NCI-H1048 (cell line): Measurements from ENCODE around the gene CASP9.
"Not testable (repeated sequence)": the region's sequence is repeated elsewhere in the genome, so short reads cannot be mapped to it uniquely, and the experiment has no call there.

Experiments
- DNase-seq: peaks from one replicate; lab custom pipeline; 2025; lab: John Stamatoyannopoulos, UW

CASP9 gene

GRCh38 chr1:15500184-15501178 is 23.5 kb downstream of the CASP9 start:
- no peak for DNase-seq

- DNase-seq, result no peak
Observed at GRCh38 chr1:15493869-15494390, 30.1 kb downstream of the CASP9 start.

GRCh38 chr1:15492596-15492995 is 31.4 kb downstream of the CASP9 start:
- no peak for DNase-seq

GRCh38 chr1:15491010-15491409 is 33.0 kb downstream of the CASP9 start:
- not testable (repeated sequence) for DNase-seq

DNA sequence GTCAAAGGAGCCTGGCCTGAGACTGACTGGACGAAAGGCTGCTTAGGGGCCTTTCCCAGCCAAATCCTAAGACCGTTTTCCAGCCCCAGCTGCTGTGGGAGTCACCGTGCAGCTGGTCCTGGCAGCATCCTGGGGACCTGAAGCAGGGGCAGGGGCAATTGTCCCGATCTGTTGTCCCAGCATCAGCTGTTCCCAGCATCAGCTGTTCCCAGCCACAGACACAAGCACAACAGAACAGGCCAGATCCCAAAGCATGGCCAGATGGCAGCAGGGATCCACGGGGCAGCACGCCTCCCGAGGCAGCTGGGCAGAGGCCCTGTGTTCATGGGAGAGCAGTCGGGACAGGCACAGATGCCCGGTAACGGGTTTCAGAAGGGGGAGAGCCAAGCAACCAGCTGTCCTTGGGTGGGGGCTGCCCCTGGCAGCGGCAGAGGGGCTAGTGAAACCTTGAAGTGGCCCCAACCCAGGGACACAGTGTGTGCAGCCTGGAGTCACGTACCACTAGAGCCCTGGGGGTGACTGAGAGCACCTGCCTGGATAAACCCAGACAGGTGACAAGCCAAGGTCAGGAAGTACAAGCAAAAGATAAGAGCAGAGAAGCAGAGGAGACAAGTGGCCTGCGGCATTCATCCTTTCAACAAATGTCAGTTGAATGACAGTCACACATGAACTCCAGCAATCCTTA is 34.8 kb downstream of the CASP9 start:
- DNase-seq, result no peak

DNA sequence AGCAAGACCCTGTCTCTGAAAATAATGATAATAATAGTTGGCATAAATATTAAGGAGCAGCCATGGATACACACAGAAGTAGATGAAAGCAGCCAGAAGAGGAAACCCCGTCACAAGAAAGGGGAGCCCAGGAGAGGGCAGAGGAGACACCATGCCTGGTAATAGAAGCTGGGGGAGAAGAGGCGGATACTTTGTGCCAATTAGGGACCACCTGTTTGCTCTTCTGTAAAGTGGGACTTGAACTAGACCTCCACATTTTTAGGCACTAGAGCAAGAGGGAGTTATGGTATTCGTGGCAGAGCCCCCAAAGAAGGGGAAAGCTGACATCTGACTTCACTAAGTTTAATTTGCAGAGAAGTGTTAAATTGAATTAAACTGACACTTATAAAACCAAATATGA is 35.6 kb downstream of the CASP9 start:
- DNase-seq, result no peak

- DNase-seq, result not testable (repeated sequence)
Observed at GRCh38 chr1:15486844-15487610, 37.0 kb downstream of the CASP9 start.

DNA sequence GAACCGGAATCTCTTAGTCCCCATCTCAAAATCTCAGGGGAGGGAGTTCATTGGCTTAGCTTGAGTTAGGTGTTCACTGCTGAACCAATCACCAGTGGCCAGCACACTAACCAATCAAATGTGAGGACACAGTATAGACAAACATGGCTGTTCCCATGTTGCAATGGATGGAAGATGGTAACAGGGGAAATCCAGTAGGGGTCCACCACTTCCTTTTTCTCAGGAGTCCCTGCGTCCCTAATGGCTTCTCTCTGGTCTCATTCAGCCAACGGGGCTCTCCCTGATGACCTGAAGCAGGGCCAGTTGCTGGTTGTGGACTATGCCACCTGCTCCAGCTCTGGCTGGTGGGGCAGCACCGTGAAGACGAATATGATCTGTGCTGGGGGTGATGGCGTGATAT is 38.4 kb downstream of the CASP9 start:
- no peak for DNase-seq

DNA sequence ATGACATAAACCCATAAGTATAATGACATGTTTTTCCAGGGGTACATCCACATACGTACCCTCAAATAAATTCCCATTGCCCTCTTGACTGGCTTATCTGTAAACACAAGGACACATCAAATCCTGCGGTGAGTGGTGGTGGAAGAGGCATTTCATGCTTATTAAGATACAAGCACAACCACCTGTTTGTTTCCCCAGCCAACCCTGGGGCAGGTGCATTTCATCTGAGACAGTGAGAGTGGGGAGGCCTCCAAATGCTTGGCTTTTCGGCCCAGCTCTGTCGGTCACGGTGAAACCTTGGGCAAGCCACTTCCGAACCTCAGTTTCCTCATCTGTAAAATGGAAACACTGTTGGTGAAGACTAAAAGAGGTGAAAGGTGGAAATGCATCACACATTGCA is 39.6 kb downstream of the CASP9 start:
- DNase-seq, result not testable (repeated sequence)

DNA sequence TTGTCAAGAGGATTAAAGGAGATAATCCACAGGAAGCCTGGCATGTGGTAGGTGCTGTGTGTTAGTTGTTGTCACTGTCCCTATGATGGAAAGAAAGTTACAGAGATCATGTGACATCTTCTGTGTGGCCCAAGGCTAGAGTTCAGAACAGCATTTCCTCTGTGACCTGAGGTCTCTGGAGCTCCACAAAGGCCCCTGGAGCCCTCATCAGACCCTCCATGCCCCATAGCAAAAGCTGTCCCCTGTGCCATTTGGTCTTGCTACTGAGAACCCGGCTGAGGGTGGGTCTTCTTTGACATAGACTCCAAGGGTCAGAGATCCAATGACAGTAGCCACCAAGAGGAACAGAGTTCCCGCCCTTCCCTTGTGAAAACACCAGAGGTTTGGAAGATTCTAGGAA is 40.0 kb downstream of the CASP9 start:
- DNase-seq, result no peak

GRCh38 chr1:15482983-15483543 is 41.0 kb downstream of the CASP9 start:
- DNase-seq, result not testable (repeated sequence)

- DNase-seq, result not testable (repeated sequence)
Observed at GRCh38 chr1:15482455-15482854, 41.6 kb downstream of the CASP9 start.

- no peak for DNase-seq
Observed at GRCh38 chr1:15479654-15480347, 44.2 kb downstream of the CASP9 start.

GRCh38 chr1:15477646-15478212 is 46.3 kb downstream of the CASP9 start:
- DNase-seq, result no peak

DNA sequence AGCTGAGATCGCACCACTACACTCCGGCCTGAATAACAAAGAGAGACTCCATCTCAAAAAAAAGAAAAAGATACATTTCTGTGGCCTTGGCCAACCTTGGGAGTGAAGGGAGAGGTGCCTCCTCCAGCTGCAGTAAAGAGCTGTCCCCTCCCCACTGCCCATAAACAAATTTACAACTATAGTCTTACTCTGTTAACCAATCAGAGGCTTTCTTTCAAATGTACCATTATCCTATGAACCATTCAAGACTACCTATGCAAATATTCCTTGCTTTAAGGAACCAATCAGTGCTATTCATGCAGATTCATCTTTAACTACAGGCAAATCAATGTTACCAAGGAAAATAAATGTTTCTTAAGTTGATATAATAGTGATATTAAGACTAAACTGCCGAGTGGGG is 47.1 kb downstream of the CASP9 start:
- no peak for DNase-seq

GRCh38 chr1:15475752-15476314 is 48.2 kb downstream of the CASP9 start, which contains the start of gene CELA2B:
TSS of gene CELA2B (plus strand) at chr1:15476104. CDS start at chr1:15476126, 22 bp downstream.
- DNase-seq, result no peak

GRCh38 chr1:15472587-15472986 is 51.4 kb downstream of the CASP9 start:
- no peak for DNase-seq

DNA sequence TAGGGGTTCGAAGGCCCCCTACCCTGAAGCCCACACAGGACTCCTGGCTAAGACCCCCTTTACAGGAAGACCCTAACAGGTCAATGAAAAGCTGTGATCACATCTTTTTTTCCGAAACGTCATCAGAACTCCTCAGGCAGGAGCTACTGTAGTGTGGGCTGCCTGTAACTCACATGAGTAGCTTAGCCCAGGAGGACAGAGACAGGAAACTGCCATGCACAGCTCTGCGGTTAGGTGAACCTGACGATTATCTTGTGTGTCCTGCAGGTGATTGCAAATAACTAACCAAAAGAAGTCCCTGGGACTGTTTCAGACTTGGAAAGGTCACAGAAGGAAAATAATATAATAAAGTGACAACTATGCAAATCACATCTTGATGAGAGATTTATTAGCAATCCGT is 52.3 kb downstream of the CASP9 start:
- not testable (repeated sequence) for DNase-seq

DNA sequence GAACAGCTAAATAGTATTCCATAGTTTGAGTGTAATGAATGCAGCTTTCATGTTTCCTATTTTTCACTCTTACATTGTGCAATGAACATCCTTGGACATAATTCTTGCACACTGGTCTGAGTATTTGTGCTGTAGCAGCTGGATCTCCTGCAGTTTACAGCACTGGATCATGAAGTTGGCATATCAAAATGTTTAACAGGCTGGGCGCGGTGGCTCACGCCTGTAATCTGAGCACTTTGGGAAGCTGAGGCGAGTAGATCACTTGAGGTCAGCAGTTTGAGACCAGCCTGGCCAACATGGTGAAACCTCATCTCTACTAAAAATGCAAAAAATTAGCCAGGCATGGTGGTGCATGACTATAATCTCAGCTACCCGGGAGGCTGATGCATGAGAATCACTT is 52.9 kb downstream of the CASP9 start:
- DNase-seq, result not testable (repeated sequence)

DNA sequence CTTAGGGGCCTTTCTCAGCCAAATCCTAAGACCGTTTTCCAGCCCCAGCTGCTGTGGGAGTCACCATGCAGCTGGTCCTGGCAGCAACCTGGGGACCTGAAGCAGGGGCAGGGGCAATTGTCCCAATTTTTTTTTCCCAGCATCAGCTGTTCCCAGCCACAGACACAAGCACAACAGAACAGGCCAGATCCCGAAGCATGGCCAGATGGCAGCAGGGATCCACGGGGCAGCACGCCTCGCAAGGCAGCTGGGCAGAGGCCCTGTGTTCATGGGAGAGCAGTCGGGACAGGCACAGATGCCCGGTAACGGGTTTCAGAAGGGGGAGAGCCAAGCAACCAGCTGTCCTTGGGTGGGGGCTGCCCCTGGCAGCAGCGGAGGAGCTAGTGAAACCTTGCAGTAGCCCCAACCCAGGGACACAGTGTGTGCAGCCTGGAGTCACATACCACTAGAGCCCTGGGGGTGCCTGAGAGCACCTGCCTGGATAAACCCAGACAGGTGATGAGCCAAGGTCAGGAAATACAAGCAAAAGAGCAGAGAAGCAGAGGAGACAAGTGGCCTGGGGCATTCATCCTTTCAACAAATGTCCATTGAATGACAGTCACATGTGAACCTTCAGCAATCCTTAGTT is 54.1 kb downstream of the CASP9 start:
- DNase-seq, result not testable (repeated sequence)
